Kasumi-1 (cell line): ENCODE data around the gene MSH3.
"Not testable (repeated sequence)": the region's sequence is repeated elsewhere in the genome, so short reads cannot be mapped to it uniquely, and the experiment has no call there.

Experiments
- DNase-seq, 2 experiments: peaks; one replicate each; lab custom pipeline; 2025; lab: John Stamatoyannopoulos, UW

Gene MSH3

DNA sequence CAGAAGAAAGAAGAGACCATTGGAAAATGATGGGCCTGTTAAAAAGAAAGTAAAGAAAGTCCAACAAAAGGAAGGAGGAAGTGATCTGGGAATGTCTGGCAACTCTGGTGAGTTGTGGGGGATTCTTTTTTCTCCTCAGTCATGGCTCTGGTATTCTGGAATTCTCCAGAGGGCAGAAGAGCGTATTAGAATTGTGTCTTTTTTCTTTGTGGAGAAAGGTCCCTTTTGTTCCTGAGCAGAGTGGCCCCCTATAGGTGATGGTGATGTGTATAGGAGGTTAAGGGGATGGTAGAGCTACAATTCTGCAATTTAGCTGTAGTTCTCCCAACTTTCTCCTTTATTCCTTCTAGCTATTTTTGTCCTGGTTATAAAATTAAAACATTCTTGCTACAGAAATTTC, 2.0 kb downstream of the MSH3 start:
- peak; percentile 13 to 40 for DNase-seq

DNA sequence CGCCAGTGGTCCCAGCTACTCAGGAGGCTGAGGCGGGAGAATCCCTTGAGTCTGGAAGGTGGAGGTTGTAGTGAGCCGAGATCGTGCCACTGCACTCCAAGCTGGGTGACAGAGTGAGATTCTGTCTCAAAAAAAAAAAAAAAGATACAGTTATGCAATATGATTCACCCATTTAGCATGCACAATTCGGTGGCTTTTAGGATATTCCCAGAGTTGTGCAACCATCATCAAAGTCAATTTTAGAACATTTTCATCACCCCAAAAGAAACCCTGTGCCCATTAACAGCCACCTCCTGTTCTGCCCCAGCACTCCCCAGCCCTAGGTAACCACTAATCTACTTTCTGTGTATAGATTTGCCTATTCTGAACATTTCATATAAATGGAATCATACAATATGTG, 4.7 kb downstream of the MSH3 start:
- no peak for DNase-seq

DNA sequence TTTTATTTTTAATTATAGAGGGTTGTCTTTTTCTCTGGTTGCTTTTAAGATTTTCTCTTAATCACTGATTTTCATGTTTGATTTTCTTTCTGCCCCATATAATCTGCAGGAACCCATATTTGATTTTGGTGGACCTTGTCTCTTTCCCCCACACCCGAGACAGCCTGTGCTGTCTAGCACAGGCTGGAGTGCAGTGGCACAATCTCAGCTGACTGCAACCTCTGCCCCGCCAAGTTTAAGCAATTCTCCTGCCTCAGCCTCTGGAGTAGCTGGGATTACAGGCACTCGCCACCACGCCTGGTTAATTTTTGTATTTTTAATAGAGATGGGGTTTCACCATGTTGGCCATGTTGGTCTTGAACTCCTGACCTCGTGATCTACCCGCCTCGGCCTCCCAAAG, 6.2 kb downstream of the MSH3 start:
- not testable (repeated sequence) for DNase-seq

DNA sequence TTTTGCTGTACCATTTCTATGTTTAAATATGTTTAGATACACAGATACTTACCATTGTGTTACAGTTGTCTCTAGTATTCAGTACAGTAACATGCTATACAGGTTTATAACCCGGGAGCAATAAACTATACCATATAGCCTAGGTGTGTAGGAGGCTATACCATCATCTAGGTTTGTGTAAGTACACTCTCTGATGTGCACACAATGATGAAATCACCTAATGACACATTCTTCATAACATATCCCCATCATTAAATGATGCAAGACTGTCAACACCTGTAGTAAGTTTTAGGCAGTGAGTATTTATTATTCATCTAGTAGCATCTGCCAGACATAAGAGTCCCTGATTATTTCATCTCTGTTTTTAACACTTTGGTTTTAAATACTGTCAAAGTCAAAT, 7.7 kb downstream of the MSH3 start:
- no peak for DNase-seq

DNA sequence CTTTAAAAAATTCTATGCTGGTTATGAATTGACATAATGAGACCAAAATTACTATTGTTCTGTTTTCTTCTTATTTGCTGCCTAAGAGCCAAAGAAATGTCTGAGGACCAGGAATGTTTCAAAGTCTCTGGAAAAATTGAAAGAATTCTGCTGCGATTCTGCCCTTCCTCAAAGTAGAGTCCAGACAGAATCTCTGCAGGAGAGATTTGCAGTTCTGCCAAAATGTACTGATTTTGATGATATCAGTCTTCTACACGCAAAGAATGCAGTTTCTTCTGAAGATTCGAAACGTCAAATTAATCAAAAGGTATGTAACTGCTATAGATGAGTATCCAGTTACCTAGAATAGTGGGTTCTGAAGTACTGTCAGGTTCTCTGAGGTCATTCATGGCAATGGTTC, 10.6 kb downstream of the MSH3 start:
- no peak for DNase-seq

DNA sequence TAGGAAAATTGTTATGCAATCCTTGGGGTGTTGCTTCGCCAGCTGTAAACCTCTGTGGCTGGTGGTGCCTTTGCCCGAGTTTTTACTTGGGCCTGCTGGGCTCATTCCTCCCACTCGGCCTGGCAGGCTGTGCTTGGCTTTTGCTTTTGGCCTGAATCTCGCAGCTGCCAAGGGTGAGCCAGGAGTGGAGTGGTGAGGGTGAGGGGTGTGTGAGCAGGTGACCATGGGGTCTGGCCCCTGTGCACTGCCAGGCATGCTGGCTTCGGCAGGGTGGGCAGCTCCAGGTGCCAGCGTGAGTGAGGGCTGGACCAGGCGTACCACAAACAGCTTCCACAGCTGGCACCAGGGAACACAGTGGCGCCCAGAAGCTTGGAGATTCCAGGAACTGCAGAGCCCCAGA, 12.9 kb downstream of the MSH3 start:
- DNase-seq: no peak

DNA sequence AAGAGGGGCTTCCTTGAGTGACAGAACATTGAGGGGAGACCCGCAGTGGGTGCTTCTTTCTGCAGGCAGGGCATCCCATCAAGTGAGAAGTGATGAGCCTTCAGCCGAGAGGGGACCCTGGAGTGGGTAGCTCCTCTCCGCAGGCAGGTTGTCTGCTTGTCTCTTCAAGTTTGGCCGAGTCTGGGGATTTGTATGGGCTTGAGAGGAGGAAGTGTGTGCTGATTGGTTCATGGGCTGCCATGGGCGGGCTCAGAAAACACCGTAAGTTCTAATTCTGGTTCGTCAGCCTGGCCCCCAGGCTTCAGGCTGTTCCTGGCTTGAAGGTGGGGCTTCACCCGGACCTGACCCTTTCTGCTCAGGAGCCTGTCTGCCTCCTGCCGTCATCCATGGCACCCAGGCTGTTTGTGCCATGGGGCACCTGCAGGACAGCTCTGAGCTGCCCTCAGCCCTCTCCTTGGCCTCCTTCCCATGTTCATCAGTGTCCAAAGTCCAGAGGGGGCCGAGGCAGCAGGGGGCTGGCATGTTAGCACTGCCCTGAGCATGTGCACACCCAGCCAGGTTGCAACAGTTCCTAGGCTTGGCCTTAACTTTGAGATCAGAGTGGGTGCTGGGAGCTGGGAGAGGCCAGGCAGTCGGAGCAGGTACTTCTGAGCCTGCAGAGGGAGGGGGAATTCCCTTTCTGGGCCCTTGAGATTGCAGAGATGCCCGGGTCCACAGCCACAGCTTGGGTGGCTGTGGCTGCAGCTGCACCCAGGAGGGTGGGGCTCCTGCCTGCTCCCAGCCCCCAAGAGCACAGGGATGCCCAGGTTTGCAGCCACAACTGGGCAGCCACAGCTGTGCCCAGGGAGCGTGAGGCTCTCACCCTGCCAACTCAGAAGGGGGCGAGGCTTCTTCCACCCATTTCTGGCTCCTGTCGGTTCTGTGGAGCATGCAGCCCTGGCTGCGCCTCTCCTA, 13.8 kb downstream of the MSH3 start:
- no peak for DNase-seq

DNA sequence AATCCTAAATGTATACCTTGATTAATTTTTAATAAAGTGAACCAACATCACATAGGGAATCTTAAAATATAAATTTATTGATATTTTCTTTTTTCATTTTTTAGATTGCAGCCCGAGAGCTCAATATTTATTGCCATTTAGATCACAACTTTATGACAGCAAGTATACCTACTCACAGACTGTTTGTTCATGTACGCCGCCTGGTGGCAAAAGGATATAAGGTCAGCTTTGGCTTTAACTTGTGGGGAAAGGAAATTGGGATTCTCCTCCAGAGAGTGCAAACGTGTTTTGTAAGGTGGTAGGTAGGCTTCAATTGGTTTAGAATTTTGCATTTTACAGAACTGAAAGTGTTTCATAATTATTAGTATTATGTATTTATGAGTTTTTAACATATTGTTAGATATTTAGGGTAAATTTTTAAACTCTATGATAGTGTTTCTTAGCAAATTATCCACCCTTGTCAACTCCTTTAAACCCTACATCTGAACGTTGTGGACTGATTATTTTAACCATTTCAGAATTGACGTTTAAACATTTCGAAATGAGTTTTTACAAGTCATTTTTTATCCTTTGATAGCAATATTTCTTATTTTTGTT, 17.8 kb downstream of the MSH3 start:
- DNase-seq: peak; percentile 80 to 86

DNA sequence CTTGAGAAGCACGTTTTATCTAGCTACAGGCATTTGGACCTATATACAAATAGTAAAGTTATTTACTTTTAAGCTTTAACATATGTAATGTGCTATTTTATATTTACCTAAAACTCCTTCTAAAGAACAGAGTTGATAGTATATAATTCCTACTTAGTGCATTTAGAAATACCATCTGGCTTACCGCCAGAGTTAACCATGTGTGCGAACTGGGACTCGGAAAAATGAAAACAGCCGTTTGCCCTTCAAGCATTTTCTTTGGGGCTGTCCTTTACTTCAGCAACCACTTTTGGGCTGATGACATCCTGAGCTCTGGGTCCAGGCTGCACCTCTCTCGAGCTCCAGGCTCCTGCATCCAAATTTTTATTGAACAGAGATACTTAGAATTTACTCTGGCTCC, 22.3 kb downstream of the MSH3 start:
- DNase-seq: no peak

DNA sequence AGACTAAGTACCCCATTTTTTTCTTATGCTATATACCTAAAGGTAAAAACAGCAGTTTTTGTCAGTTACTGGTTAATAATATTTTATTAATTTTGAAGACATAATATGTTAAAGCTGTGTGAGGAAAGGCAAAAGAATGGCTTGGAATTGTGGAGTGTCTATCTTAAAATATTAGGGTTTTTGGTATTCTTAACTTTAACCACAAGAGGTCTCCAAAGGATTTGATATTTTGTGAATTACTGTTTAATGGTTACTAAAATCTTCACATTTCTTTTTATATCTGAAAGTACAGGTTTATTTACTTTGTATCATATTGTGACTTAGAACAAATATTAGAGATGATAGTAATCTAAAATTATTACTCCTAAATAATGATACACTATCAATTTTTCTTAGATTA, 32.3 kb downstream of the MSH3 start:
- DNase-seq: peak; percentile 39 to 56

DNA sequence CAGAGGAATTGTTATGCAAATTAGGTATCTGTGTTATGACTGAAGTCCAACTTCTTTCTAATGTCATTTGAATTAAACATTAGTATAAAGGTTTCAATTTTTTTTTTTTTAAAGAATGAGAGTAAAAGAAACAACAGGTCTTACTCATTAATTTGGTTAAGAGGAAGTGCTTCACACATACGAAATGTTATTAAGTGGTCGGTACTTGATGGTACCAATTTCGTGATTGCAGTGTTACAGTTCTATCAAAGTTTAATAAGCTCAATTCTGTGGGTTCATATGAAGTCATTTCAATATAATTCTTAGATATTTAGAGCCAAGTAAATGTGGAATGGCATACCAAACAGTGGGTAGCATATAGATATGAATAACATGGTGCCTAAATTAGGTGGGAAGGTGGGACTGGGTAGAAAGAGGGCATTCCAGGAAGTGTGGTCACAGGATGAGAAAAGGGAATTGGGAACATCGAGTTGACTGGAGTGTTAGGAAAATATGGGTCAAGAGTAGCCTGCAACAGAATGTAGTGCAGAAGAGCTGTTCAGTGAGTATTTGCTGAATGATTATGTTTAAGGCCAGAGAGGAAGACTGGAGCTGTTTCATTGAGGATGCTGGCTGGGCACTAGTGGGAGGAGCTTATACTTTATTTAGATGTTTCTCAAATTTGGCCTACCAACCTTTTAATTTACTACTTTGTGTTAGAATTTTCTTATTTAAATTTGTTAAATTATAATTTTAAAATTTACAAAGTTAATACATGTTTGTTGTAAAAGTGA, 34.4 kb downstream of the MSH3 start:
- DNase-seq: no peak

DNA sequence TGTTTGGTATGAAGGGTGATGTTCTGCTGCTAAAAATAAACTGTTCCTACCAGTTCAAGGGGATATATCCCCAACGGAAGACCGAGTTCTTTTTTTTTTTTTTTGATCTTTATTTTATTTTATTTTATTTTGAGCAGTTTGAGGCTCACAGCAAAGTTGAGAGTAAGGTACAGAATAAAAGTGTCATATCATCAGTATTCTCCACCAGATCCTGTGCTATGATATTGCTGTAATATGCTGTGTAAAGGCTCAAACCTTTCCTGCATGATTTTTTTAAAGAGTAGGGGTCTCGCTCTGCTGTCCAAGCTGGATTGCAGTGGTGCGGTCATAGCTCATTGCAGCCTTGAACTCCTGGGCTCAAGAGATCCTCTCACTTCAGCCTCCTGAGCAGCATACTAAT, 35.2 kb downstream of the MSH3 start:
- no peak for DNase-seq

DNA sequence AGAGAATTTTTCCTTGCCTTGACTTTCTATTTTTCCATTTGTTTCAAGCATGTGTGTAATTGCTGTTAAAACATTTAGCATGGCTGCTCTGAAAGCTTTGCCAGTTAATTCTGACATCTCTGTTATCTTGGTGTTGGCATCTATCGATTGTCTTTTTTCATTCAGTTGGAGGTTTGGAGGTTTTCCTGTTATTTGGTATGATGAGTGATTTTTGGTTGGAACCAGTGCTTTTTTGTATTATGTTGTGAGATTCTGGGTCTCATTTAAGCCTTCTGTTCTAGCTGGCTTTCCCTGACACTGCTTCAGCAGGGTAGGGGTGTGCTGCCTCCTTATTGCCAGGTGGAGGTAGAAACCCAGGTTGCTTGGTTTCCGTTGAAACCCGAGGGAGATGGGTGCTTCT, 41.2 kb downstream of the MSH3 start:
- no peak for DNase-seq

DNA sequence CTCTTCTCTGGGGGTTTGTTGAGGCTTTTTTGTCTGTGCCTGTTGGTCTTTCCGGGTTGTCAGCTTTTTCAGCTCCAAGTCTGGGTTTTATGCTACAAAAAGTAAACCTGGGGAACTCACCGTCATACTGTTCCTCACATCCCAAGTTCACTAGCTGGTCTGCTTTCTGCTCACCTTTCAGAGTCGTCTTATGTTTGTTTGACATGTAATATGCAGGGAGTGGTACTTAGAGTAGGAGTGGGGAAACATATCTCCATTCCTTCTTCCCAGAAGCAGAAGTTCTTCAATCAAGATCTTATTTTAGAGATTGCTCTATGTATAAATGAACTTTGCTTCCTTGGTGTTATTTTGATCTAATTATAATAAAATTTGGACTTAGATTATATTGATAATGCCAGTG, 42.0 kb downstream of the MSH3 start:
- no peak for DNase-seq

DNA sequence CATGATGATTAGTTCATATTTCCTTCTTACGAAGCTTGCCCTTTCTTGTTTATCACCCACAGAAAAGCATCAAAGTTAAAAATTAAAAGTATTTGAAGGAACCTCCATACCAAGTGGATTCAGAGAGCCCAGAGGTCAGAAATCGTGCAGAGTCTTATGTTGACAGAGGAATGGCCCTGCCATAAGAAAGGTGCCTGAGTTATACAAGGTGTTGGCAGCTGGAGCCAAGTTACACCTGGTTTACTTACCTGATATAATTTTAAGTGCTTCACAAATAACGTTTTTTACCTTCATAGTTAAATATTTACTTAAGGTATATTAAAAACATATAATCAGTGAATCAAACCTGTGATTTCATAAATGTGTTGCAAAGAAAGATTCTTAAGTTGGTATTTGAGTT, 42.6 kb downstream of the MSH3 start:
- DNase-seq: no peak

DNA sequence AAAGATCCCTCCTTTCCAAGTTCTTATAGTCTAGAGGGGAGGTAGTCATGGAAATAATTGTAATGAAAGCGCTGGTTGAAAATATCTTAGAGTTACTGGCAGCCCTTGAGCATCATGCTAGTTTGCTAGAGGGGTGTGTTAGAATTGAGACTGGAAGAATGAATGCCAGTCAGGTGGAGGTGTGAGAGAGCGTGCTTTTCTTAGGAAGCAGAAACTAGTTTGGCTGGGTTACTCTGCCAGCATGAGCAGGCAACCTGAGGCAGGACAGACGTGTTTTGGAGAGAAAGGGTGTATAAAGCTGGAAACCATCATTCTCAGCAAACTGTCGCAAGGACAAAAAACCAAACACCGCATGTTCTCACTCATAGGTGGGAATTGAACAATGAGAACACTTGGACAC, 43.9 kb downstream of the MSH3 start:
- no peak for DNase-seq

DNA sequence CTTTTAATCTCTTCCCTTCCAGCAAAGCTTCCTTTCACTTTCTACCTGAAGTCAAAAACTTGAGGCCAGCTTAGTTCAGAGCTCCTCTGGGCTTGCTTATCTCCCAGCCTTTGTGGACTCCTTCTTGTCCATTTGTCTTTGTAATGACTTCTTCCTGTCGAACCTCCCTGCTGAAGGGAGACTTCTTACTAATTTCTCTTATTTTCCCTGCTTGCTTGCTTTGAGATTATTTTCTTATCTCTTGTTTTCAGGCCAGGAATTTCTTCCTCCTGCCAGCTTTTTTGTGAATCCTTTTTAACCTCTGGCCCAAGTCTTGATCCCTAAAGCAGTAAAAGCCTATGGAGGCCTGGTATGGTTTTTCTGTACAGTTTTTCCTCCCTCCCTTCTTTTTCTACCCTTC, 47.1 kb downstream of the MSH3 start:
- no peak for DNase-seq

DNA sequence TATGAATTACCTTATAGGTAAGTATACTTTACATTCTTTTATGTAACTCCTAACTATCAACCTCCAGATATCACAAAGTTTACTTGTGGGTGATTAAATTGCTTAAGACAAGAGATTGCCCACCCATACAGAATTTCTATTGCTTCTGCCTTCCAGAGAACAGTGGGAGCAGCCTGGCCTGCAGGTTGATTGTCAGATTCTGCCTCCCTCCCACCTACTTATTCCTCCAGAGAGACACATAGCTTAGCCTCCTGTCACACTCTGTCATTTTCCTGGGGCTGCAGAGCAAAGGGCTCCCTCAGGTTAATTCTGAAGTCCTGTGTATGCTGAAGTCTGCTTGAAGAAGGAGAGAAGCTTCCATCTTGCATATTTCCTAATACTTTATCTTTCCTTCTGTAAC, 48.8 kb downstream of the MSH3 start:
- no peak for DNase-seq

DNA sequence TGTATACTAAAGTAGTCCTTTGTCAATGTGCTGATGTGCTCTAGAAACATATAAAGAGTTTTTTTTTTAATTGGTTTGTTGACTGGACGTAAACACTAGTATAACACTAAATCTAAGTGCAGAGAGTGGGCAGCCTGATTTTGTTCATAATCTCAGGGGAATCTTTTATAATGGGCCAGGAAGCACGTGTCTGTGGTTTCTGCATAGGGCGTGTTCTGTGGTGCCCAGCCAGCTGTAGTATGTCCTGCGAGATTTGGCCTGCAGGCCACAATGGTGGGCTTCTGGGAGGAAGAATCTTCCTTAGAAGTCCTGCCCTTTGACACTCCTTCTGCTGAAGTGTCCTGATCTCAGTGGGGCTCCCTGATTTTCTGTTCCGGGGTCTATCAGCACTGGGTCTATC, 49.3 kb downstream of the MSH3 start:
- DNase-seq: no peak

DNA sequence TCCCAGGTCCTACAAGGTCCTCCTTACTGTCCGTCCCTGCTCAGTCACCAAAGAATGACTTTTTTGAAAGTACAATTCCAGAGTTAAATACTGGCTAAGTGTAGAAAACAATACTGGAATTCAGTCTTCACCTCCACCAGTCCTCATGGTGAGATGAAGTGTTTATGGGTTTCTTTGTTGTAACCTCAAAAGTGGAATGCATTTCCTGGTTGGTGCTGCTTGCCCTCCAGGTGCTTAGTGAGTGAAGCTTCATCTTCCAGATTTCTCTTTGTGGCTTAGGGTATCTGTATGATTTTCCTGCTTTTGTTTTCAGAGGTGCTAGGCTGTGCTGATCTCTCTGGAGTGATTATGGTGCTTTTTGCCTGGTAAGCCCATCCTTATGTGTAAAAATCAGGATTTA, 49.8 kb downstream of the MSH3 start:
- DNase-seq: no peak

DNA sequence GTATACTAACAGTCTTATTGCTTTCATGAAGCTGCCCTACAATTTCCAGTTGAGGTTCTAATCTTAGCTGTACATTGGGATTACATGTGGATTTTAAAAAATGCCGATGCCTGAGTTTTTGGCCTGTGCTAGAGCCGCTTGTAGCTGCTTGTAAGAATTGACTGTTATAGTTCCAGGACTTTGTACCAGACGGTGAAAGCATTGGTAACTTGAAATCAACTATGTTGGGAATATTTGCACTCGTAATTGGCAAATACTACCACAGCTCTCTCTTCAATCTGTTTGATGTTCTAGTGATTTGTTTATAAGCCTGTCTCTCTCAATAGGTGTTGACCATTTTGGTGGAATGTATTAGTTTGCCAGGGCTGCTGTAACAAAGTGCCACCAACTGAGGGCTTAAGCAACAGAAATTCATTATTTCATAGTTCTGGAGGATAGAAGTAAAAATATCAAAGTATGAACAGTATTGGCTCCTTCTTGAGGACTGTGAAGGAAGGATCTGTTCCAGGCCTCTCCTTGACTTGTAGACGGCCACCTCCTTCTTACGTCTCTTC, 50.8 kb downstream of the MSH3 start:
- no peak for DNase-seq

DNA sequence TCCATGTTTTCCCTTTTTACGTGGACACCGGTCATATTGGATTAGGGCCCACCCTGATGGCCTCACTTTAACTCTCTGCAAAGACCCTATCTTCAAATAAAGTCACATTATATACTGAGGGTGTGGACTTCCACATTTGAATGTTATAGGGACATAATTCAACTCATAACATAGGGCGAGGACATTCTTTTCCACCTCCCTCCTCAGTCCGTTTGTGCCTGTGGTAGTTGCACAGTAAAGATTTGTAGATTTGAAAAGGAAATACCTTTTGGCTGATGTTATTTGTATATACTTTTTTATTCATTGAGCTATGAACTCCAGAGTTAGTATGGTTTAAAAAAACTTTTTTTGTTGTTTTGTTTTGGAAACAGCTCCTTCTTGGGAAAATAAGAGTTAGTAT, 51.3 kb downstream of the MSH3 start:
- DNase-seq: no peak
